ENCODE data around the gene NUP43. TPM values are rescaled to one million over a fixed set of nuclear protein-coding genes. Genes with fewer than 3 reads are reported as not detected.

NUP43 gene
- total RNA-seq, 1 donor from 2014 or later = 67.2 TPM

DNA sequence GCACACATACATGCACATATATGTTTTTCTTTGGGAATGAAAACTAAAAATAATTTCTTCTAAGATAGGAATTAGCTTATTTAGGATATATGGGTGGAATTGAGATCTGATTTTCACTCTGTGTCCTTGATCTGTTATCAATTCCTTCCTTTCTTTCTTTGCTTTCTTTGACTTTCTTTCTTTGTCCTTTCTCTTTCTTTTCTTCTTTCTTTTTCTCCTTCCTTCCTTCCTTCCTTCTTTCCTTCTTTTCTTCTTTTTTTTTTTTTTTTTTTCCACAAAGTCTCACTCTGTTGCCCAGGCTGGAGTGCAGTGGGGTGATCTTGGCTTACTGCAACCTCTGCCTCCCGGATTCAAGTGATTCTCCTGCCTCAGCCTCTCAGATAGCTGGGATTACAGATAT is 31.3 kb upstream of the NUP43 start:
- Mint-ChIP-seq H3K27me3 (ENCODE audit: low read depth) (no peaks in the 10 kb centered on the region), H3K9me3 (no peaks in the 10 kb centered on the region), H3K4me1 (no peaks in the 10 kb centered on the region), H3K36me3 (ENCODE audit: low read depth) (peaks cover 3% of the 10 kb centered on the region), H3K4me3 (no peak overlapping the region), H3K27ac (ENCODE audit: unreplicated experiment) (no peak overlapping the region)
- TF ChIP-seq, protein P1, sequence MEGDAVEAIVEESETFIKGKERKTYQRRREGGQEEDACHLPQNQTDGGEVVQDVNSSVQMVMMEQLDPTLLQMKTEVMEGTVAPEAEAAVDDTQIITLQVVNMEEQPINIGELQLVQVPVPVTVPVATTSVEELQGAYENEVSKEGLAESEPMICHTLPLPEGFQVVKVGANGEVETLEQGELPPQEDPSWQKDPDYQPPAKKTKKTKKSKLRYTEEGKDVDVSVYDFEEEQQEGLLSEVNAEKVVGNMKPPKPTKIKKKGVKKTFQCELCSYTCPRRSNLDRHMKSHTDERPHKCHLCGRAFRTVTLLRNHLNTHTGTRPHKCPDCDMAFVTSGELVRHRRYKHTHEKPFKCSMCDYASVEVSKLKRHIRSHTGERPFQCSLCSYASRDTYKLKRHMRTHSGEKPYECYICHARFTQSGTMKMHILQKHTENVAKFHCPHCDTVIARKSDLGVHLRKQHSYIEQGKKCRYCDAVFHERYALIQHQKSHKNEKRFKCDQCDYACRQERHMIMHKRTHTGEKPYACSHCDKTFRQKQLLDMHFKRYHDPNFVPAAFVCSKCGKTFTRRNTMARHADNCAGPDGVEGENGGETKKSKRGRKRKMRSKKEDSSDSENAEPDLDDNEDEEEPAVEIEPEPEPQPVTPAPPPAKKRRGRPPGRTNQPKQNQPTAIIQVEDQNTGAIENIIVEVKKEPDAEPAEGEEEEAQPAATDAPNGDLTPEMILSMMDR (conservative IDR thresholded peaks at IDR 0.05) = no peak
- DNase-seq (ENCODE audit: low read depth, low spot score) = no peak

DNA sequence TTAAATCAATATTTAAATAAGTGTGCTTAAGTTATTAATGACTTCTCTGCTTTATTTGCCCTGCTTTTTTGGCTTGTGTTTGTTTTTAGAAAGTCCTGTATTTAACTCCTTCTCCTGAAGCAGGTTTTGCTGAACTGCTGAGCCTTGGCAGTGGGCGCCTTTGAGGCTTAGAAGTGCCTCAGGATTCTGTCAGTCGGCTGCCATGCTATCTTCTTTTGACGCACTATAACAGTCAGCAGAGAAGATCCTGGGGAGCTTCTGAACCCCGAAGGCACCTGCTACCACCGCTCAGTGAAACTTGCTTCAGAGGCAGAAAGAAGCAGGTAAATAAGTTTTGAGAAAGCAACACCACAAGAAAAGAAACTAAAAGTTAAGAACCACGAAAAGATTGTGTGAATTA is 25.6 kb upstream of the NUP43 start:
- TF ChIP-seq, protein P1 (conservative IDR thresholded peaks at IDR 0.05) = no peak
- Mint-ChIP-seq H3K4me1 (no peaks in the 10 kb centered on the region), H3K27me3 (ENCODE audit: low read depth) (no peaks in the 10 kb centered on the region), H3K36me3 (ENCODE audit: low read depth) (peaks cover 11% of the 10 kb centered on the region), H3K9me3 (no peaks in the 10 kb centered on the region), H3K27ac (ENCODE audit: unreplicated experiment) (peak overlapping the region; percentile 27), H3K4me3 (no peak overlapping the region)
- DNase-seq (ENCODE audit: low read depth, low spot score) = no peak

DNA sequence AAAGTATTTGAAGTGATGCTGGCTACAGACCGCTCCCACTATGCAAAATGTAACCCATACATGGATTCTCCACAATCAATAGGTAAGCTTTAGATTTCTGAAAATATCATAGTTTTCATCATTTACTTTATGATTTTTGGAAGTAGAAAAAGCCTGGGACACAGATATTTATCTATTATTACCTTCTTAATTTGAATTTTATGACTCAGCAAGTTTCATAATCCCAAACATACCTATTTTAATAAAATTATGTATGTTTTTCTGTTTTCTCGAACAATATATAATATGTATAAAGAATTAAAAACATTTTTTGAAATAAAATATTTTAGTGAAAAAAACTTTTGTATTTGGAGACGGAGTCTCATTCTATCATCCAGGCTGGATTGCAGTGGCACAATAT is 24.9 kb upstream of the NUP43 start:
- H3K4me1 Mint-ChIP-seq = no peaks in the 10 kb centered on the region
- DNase-seq (ENCODE audit: low read depth, low spot score) = no peak
- H3K36me3 Mint-ChIP-seq (ENCODE audit: low read depth) = peaks cover 17% of the 10 kb centered on the region
- no peaks in the 10 kb centered on the region for H3K27me3 Mint-ChIP-seq (ENCODE audit: low read depth)
- no peak overlapping the region for H3K27ac Mint-ChIP-seq (ENCODE audit: unreplicated experiment)
- no peak overlapping the region for H3K4me3 Mint-ChIP-seq
- TF ChIP-seq, protein P1 (conservative IDR thresholded peaks at IDR 0.05) = no peak
- peaks cover 3% of the 10 kb centered on the region for H3K9me3 Mint-ChIP-seq

DNA sequence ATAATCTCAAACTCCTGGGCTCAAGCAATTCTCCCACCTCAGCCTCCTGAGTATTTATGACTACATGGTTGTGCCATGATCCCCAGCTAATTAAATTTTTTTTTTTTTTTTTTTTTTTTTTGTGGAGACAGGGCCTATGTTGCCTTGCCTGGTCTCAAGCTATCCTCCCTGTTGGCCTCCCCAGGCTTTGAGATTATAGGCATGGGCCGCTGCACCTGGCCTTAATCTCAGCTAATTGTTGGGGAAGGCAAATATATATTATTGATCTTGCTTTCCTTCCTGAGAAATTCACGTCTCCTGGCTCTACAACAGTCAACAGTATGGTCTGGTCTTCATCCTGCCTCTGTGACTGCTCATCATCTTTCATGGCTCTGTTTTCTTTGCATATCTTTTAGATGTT is 23.3 kb upstream of the NUP43 start:
- H3K4me3 Mint-ChIP-seq = no peak overlapping the region
- DNase-seq (ENCODE audit: low read depth, low spot score) = no peak
- H3K36me3 Mint-ChIP-seq (ENCODE audit: low read depth) = peaks cover 21% of the 10 kb centered on the region
- H3K27ac Mint-ChIP-seq (ENCODE audit: unreplicated experiment) = no peak overlapping the region
- TF ChIP-seq, protein P1 (conservative IDR thresholded peaks at IDR 0.05) = no peak
- no peaks in the 10 kb centered on the region for H3K4me1 Mint-ChIP-seq
- peaks cover 6% of the 10 kb centered on the region for H3K9me3 Mint-ChIP-seq
- H3K27me3 Mint-ChIP-seq (ENCODE audit: low read depth) = no peaks in the 10 kb centered on the region

DNA sequence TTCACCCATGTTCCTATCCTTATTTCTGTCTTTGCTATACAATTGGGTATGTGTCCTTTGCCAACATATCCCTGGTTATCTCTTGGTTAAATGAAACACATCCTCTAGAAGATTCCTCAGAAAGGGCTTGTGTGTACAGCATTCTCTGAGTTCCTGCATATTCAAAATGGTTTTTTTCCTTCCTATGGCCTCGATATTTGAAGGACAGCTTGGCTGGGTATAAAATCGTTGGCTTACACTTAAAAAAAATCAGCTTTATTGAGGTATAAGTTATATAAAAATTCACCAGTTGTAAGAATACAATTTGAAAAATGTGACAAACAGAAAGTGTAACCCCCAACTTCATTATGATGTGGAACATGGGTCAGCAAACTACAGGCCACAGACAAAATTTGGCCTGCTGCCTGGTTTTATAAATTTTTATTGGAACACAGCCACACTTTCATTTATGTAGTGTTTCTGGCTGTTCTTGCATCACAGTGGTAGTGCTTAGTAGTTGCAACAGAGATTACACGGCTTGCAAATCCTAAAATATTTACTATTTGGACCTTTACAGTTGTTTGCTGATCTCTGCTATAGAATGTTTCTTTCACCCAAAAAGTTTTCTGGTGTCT is 19.9 kb upstream of the NUP43 start:
- H3K4me3 Mint-ChIP-seq = no peak overlapping the region
- DNase-seq (ENCODE audit: low read depth, low spot score) = no peak
- TF ChIP-seq, protein P1 (conservative IDR thresholded peaks at IDR 0.05) = no peak
- peaks cover 28% of the 10 kb centered on the region for H3K36me3 Mint-ChIP-seq (ENCODE audit: low read depth)
- no peaks in the 10 kb centered on the region for H3K27me3 Mint-ChIP-seq (ENCODE audit: low read depth)
- no peak overlapping the region for H3K27ac Mint-ChIP-seq (ENCODE audit: unreplicated experiment)
- H3K9me3 Mint-ChIP-seq = peaks cover 9% of the 10 kb centered on the region
- no peaks in the 10 kb centered on the region for H3K4me1 Mint-ChIP-seq
